Spleen (tissue), 7 donors: ENCODE measurements around the gene UBTF.

Experiments used
- POLR2A ChIP-seq, 3 donors: fragments of 450-650 bp; IDR thresholded peaks; one replicate each; pipeline ENCODE4 v1.5.1; 2017; ENCODE audit warnings: antibody characterized with exemption in 3 of 3, mild to moderate bottlenecking in 1 of 3
- POLR2AphosphoS5 ChIP-seq, 3 donors: sonication (generic); formaldehyde crosslinking; IDR thresholded peaks; one replicate each; pipeline ENCODE4 v1.5.1; 2017; ENCODE audit warnings: antibody characterized with exemption in 3 of 3
- TF ChIP-seq, protein P1 (sequence below), 11 experiments: fragments of 200-600 bp in 7 of 11; fragments of 450-650 bp in 4 of 11; sonication (generic) in 4 of 11; IDR thresholded peaks in 8 of 11; conservative IDR thresholded peaks in 3 of 11; 1 replicate in 7 of 11; 2 replicates in 4 of 11; pipeline versions ENCODE4 v1.4.0 to v1.8.0; 2016 to 2021; ENCODE audit warnings: antibody characterized with exemption in 11 of 11, inconsistent platforms in 4 of 11, mild to moderate bottlenecking in 1 of 11
- donor health status: DM: no; HTN: no; CAD: no; lungs with moderate emphysema.
- donor health status: DM: no; HTN: no; CAD: no.
- donor health status: DM: no; HTN: no; CAD: no.

DNA sequence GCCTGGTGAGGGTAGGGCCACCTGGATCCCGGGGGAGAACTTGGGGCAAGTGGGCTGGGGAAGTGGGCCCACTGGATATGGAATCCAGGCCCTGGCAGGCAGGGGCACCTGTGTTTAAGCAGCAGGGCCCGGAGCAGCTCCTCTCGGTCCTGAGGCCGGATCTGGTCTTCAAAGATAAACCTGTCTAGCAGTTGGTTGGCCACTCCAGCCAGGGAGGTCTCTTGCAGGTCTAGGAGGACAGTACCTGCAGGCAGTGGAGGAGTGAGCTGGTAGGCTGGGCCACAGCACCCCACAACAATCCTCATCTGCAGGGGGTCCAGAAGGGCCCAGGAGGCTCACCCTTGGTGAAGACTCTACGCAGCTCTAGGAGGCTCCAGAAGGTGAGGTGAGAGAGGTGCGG lies 40.8 kb upstream of the UBTF start:
- TF ChIP-seq, protein P1, sequence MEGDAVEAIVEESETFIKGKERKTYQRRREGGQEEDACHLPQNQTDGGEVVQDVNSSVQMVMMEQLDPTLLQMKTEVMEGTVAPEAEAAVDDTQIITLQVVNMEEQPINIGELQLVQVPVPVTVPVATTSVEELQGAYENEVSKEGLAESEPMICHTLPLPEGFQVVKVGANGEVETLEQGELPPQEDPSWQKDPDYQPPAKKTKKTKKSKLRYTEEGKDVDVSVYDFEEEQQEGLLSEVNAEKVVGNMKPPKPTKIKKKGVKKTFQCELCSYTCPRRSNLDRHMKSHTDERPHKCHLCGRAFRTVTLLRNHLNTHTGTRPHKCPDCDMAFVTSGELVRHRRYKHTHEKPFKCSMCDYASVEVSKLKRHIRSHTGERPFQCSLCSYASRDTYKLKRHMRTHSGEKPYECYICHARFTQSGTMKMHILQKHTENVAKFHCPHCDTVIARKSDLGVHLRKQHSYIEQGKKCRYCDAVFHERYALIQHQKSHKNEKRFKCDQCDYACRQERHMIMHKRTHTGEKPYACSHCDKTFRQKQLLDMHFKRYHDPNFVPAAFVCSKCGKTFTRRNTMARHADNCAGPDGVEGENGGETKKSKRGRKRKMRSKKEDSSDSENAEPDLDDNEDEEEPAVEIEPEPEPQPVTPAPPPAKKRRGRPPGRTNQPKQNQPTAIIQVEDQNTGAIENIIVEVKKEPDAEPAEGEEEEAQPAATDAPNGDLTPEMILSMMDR (IDR thresholded peaks at IDR 0.05 in 8 of 11, conservative IDR thresholded peaks at IDR 0.05 in 3 of 11): no peak
- no peak for TF ChIP-seq POLR2AphosphoS5 (IDR thresholded peaks at IDR 0.05)
- no peak for TF ChIP-seq POLR2A (IDR thresholded peaks at IDR 0.05)
